Stimulated activated CD8-positive, alpha-beta memory T cell treated with anti-CD3 and anti-CD28 coated beads, Interleukin-2, amount 100 ng/mL, for 1 hour (primary cell): Measurements from ENCODE around the gene CAGE1.

Source experiments
- DNase-seq, 2 donors: peaks; one replicate each; pipeline ENCODE4 v3.0.0-alpha.2; 2020; ENCODE audit warnings: low read depth in 2 of 2

CAGE1 gene

DNA sequence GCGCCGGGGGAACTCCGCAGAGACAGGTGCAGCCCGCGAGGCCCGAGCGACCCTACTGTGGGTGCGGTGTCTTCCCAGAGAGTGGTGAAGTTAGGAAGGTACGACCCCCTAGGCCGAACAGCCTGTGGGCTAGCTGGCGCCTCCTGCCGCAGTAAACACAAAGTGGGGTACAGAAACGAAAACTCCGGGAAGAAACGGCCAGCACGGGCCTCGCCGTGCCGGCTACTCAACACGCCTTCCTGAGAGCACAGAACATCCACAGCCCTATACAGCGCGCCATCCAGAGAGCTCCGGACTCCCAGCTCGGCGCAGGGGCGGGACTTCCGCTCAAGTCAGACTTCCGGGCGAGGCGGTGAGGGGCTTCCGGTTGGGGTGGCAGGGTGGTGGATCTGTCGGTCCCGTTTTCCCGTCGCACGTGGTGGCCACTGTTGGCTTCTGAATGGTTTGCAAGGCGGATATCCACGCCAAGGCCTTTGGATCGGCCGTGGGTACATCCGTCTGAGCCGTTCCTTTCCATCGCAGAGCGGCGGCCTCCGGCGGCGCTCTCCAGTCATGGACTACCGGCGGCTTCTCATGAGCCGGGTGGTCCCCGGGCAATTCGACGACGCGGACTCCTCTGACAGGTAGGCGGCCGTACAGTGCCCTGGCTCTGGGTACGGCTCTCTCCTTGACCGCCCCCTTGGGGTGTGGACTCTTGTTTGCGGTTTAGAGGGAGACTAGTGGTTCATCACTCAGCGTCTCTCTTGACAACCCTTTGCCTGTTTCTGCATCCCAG, at the start of gene CAGE1, which contains the start of gene RIOK1:
CAGE1 (minus strand) TSS at position 292 of the 775 bp plus-strand sequence. CDS start 2,569 bp downstream, outside the sequence.
RIOK1 (plus strand) TSS at position 358 of the 775 bp plus-strand sequence; CDS start at position 553, 195 bp downstream.
- DNase-seq: peak; percentile 87

DNA sequence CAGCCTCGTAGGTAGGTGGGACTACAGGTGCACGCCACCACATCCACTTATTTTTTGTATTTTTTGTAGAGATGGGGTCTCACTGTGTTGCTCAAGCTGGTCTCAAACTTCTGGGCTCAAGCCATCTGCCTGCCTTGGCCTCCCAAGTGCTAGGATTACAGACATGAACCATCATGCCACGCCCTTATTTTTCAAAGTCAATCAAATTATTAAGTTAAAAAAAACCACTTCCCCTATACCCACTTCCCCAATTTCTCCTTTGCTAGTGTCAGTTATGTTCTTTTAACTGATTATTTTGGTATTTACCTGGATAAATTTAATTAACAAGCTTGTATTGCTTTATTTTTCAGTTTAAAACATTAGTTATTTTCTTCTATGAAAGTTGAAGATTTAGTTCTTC, 49.7 kb upstream of the CAGE1 start:
- DNase-seq: no peak

DNA sequence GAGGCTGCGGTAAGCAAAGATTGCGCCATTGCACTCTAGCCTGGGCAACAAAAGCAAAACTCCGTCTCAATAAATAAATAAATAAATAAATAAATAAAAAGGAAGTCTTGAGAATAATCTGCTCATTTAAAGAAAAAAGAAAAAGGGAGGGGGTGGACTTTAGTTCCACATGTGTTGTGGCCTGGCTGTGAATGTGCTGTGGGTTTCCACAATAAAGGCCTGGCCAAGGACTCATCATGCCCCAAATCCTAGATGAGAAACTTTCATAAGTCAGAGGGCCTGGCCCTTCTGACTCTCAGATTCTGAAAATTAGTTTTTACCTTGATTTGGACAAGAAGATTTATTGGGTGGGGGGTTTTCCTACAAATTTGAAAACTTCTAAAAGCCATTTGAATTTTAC, 48.5 kb upstream of the CAGE1 start:
- DNase-seq: no peak

DNA sequence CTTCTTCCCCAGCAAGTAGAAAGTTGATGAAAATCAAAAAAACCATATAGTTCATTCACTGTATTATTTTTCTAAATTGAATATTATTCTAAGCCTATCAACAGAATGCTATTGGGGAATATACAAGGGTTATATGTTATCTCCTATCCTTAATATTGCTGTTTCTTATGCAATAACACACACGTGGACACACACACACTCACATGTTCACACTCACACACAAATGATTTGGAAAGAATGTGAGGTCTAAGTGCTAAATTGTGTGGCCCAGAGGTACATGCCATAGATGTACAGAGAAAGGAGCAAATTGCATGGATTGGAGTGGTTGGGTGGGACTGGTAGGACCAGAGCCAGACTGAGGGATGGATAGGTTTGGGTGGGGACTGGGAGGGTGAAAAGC, 45.1 kb upstream of the CAGE1 start:
- no peak for DNase-seq

DNA sequence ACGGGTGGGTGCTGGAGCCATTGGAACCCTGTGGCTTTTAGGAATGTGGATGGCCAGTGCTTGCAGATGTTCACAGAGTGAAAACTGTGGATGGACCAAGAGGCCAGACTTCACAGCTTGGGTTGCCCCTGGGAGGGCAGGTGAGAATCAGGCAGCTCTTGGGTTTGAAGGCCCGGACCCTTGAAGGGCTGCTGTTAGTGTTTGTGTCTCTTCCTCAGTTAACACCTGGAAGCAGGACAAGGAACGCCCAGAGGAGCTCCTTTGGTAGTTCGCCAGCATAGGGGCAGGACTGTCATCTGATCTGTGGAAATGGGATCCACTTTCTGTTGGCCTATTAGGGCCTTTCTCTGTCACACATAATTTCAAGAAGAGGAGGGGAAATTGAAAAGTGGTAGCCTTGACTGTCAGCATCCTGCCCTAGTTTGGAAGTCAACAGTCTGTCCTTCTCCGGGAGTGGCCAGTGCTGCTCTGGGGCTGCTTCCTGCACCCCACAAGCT, 43.6 kb upstream of the CAGE1 start:
- DNase-seq: no peak

DNA sequence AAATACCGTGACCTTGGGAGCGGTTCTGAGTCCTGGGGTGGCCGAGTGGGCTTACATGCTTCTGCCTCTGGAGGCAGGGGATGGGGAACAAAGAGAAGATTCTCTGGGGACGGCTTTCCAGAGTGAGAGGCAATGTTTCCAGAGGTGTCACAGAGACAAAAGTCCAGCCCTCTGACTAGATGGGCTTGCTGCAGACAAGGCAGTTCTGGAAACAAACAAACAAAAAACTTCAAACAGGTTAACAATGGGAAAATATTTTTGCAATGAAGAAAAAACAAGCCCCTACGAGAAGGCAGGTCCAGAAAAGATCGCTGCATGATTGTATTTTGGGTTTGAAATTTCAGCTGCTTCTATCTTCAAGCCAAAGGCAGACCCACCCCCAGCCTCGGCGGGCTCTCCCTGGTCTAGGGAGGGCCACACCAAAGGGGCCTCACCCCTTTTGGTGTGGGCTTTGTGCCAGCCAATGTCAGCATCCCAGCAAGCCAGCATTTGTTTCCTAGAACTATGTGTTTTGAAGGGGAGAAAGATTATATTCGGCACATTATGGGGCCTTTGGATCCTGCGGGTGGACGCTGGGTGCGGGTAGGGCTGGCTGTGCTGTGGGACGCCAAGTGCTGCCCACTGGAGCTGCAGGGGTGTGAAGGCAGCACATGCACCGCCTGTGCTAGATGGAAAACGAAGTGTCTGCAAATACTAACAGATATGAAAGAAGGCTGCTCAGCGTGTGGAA, 43.0 kb upstream of the CAGE1 start:
- DNase-seq: no peak

DNA sequence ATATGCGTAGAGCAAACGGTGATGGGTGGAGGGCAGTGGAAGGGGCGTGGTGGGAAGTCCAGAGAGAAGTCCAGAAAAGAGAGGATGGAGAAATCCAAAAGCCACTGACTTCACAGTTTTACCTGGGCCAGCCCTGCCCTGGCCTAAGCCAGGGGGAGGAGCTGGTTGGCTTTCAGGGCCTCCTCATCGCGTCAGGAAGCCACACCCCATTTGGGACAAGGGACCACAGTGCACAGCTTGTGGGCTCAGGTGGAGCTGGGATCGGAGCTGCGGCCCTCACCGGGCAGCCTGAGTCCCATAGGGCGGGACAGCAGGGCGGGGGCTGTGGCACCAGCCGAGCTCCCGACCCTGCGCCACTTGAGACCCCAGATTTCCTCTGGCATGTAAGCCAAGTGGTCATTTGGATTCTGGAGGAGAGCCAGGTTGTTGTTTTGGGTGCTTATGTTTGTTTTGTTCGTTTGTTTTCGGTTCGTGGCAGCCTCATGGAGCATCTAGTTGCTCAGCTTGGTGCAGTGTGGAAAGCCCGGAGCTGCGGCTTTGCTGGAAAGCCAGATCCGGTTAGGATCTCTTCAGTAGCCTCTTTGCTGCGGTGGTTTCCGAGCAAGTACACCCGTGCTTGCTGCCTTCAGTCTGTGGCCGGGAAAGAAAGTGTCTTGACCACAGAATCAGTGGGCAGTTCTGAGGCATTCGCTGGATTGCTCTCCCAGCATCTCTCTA, 42.3 kb upstream of the CAGE1 start:
- DNase-seq: no peak

DNA sequence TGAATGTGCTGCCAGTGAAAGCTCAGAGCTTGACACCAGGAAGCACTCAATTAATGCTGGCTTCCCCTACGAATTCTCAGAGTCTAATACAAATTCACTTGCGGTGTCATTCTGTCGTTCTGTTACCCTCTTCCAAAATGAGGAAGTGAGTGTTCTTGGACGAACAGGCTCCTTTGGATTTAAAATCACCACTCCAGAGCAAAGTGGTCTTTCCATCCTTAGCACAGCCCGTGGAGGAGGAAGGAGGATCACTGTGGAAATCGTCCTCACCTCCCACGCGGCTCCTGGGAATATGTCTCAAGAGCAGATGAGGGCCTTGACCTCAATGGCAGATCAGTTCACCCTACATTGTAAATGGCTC, 41.8 kb upstream of the CAGE1 start:
- DNase-seq: no peak

DNA sequence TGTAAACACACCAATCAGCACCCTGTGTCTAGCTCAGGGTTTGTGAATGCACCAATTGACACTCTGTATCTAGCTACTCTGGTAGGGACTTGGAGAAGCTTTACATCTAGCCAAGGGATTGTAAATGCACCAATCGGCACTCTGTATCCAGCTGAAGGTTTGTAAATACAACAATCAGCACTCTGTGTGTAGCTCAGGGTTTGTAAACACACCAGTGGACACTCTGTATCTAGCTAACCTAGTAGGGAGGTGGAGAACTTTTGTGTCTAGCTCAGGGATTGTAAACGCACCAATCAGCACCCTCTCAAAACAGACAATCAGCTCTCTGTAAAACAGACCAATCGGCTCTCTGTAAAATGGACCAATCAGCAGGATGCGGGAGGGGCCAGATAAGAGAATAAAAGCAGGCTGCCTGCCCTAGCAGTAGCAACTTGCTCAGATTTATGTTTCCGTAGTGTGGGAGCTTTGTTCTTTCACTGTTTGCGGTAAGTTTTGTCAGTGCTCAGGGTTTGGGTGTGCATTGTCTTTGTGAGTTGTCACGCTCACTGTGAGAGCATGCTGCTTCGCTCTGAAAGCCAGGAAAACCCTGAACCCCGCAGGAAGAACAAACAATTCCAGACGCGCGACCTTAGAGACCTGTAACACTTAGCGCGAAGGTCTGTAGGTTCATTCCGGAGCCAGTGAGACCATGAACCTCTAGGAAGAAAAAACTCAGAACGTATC, 37.1 kb upstream of the CAGE1 start:
- no peak for DNase-seq

DNA sequence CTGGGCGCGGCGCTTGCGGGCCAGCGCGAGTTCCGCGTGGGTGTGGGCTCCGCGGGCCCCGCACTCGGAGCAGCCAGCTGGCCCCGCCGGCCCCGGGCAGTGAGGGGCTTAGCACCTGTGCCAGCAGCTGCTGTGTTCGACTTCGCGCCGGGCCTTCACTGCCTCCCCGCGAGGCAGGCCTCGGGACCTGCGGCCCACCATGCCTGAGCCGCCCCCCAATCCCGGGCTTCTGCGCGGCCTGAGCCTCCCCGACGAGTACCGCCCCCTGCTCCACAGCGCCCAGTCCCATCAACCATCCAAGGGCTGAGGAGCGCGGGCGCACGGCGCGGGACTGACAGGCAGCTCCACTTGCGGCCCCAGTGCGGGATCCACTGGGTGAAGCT, 36.3 kb upstream of the CAGE1 start:
- DNase-seq: no peak

DNA sequence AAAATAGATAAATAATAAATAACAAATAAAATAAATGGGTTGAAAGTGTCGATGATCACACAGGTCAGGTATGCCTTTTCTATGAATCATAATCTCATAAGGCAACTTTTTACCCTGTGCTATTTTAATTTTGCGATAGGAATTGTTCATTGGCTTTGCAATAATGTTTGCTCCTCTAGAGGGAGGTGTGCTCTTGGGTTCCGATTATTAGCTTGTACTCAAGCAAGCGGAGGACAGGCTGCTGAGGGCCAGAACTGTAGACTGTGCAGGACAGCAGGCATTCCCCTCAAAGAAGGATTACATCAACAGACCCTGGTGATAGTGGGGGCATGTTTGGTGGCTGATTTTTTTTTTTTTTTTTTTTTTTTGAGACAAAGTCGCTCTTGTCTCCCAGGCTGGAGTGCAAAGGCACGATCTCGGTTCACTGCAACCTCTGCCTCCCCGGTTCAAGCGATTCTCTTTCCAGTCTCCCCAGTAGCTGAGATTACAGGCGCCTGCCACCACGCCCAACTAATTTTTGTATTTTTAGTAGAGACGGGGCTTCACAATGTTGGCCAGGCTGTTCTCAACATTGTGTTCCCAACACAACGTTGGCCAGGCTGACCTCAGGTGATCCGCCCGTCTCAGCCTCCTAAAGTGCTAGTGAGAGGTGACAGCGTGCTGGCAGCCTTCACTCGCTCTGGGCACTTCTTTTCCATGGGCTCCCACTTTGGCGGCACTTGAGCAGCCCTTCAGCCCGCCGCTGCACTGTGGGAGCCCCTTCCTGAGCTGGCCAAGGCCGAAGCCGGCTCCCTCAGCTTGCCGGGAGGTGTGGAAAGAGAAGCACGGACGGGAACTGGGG, 35.6 kb upstream of the CAGE1 start:
- DNase-seq: no peak

DNA sequence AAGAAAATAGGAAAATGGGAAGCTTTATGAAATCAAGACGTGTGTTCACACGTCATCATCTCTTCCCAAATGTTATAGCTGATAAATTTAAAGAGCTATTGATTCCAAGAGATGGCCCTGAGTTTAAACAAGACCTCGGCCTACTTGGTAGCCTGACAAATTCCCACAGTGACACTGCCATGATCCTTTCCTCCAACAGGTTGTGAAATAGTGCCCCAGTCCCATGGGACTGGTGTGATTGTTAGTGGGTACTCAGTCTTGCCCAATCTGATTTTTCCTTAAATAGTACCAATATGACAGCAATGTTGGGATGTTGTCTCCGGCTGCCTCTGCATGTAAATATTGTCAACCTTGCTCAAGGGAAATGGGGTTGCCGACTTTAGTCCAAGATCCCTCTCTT, 34.5 kb upstream of the CAGE1 start:
- no peak for DNase-seq

DNA sequence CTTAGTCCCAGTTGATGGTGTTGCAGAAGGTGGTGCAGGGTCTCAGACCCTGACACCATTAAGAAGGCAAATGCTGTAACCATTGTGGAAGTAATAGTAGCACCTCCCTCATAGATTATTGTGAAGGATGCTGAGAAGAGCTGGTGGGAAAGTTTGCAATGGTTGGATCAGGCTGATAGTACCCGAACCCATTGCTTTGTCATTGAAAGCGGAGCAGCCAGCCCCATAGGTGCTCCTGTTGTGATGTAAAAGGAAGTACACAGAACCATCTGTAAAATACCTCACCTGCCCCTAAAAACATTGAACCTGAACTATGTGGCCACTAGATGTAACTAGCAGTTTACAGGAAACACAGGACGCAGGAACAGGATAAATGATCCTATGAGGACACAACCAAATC, 31.5 kb upstream of the CAGE1 start:
- DNase-seq: no peak

DNA sequence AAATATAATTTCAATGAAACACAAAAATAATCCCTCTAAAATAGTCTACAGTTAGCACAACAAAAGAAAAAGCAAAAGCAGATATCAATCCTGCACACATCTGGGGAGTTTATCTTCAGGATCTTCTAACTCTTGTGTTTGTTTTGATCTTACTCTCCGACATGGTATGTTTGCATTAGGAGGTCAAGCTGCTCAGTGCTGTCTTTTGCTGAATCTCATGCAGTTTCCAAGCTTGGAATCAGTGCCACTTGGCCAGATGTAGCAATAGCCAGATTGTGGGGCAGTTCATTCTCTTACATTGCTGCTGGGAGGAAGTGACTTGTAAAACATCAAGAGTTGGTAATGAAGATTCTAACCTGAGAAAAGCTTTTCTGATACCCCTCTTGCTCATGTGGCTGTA, 29.5 kb upstream of the CAGE1 start:
- DNase-seq: no peak

DNA sequence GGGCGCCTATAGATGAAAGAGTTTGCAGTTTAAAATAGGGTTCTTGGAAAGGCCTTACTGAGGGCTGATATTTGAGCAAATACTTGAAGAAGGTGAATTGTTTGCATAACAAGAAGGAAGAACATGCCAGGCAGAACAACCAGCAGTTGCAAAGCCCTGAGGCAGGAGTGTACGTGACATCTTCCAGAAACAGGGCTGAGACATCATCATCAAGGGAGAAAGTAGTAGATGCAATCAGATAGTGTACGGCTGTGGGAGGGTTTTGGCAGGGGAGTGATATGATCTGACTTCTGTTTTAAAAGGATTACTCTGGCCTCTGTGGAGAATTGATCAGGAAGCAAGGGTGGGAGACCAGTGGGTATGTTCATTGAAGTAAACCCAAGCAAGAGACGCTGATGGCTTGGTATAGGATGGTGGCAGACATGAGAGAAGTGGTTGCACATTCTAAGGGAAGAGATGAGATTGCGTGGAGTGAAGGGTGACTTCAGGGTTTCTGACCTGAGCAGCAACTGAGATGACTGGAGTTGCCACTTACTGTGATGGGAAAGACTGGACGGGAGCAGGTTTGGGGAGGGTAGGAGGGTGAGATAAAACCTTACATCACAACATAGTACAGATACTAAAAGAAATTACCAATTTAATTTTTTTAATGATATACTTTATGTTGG, 28.8 kb upstream of the CAGE1 start:
- DNase-seq: no peak

DNA sequence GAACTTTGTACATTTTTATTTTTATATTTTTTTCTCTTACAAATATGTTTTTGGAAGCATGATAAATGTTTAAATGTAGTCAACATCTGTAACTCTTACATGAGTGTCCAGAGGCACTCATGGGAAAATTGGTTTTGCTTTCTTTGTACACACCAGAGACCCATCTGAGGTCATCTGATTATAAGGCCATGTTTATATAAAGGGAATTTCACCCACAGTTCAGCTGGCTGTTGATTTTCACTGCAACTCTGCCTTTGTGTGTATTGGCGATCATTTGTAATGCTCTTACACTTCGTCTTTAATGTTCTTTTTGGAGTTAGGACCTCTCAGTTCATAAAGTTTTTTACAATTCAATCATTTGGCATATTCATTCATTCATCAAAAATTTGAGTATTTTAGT, 28.1 kb upstream of the CAGE1 start:
- no peak for DNase-seq

DNA sequence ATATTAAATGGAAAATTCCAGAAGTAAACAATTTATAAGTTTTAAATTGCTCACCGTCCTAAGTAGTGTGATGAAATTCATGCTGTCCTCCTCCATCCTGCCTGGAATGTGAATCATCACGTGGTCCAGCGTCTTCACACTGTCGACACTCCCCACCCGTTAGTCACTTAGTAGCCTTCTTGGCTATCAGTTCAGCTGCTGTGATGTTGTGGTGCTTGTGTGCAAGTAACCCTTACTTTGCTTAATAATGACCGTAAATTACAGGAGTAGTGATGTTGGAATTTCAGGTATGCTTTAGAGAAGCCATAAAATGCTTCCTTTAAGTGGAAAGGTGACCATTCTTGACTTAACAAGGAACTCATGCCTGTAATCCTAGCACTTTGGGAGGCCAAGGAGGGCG, 25.3 kb upstream of the CAGE1 start:
- DNase-seq: no peak

DNA sequence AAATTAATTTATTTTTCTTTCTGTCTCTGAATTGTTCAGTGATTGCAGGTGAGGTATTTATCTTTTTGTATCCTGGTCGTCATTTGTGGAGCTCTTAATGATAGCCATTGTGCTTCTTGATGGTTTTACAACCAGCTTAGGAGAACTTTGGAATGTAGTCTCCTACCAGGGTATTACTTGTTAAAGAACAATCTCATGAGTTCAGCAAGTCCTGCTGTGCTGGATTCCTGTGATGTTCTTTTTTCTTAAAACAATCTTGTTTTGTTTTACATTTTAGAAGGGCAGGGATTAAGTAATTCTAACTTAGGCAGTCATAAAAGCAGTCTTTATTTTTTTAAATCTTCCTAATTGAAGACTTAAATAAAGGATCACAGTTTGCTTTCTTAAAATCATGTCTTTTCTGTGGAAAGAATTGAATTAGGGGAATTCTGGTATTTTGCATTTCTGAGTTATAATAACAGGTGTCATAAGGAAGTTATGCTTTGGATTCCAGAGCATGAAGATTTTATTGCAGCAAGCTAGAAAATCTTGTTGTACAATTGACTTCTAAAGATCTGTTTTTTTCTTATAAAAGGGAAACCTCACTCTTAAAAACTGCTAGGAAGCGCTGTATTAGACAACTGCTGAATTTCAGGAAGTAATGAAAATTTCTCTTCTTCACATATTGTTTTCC, 23.7 kb upstream of the CAGE1 start:
- no peak for DNase-seq

DNA sequence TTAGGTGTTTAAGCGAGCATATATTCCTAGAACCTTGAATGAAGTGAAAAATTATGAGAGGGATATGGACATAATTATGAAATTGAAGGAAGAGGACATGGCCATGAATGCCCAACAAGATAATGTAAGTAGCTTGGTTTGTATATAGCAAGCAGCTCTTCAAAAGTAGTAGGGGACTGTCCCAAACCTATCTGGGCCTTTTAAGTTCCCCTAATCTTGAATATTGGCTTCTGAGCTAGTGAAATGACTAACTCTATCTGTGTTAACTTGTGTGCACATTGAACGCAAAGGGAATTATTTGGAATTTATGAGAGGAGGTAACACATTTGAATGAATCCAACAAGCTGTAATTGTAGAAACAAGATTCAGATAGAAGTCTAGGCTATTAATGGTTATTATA, 21.8 kb upstream of the CAGE1 start:
- no peak for DNase-seq

DNA sequence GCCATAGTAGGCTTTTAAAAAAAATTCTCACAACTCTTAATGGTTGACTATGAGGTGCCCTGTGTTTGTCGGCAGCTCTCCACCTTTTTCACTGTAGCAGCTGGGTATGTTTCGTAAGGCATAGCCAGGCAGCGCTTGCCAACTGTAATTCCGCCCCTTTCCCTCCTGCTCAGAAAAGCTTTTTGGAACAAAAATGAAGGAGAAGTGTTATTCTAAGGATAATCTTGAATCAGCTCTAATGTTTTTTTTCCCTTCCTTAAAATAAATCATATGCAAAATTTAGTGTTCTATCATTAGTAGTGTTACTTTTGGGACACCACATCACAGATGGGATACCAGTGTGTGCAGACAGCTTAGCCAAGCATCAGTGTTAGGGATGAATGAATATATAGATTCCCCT, 21.3 kb upstream of the CAGE1 start:
- no peak for DNase-seq
